GM19452 (cell line): ENCODE measurements around the gene AKAP10.
"Not testable (repeated sequence)": the region's sequence is repeated elsewhere in the genome, so short reads cannot be mapped to it uniquely, and the experiment has no call there.

Source experiments
- ATAC-seq: cut with Tn5 transposase; IDR thresholded peaks from one replicate; pipeline ENCODE4 v1.9.1; 2021; ENCODE audit not compliant: unreplicated experiment

AKAP10 gene

GRCh38 chr17:19977293-19978208, at the start of gene AKAP10:
Gene AKAP10 (minus strand): TSS chr17:19977828. CDS start chr17:19977679, 149 bp downstream.
- peak; percentile 75 for ATAC-seq

GRCh38 chr17:20026960-20027359, 49.3 kb upstream of the AKAP10 start:
- ATAC-seq, result no peak

GRCh38 chr17:20022701-20023100, 45.1 kb upstream of the AKAP10 start:
- ATAC-seq, result no peak

GRCh38 chr17:20016475-20016992, 38.9 kb upstream of the AKAP10 start:
- not testable (repeated sequence) for ATAC-seq

- ATAC-seq, result no peak
Observed at GRCh38 chr17:20012017-20012536, 34.4 kb upstream of the AKAP10 start.

- ATAC-seq, result no peak
Observed at GRCh38 chr17:20010936-20011335, 33.3 kb upstream of the AKAP10 start.

- ATAC-seq, result no peak
Observed at GRCh38 chr17:20010099-20010863, 32.7 kb upstream of the AKAP10 start.

- peak; percentile 98 for ATAC-seq
Observed at GRCh38 chr17:20009302-20010098, 31.9 kb upstream of the AKAP10 start, which contains the start of gene SPECC1. Gene SPECC1 (plus strand): TSS chr17:20009359. CDS start chr17:20096652, 87,293 bp downstream.

GRCh38 chr17:20009052-20009301, 31.3 kb upstream of the AKAP10 start:
- ATAC-seq, result peak; percentile 30

GRCh38 chr17:20008242-20009051, 30.8 kb upstream of the AKAP10 start:
- no peak for ATAC-seq

GRCh38 chr17:19996502-19996901, 18.9 kb upstream of the AKAP10 start:
- no peak for ATAC-seq

- ATAC-seq, result no peak
Observed at GRCh38 chr17:19996086-19996485, 18.5 kb upstream of the AKAP10 start.

GRCh38 chr17:19992803-19993713, 15.4 kb upstream of the AKAP10 start:
- peak; percentile 85 for ATAC-seq

GRCh38 chr17:19991252-19991885, 13.7 kb upstream of the AKAP10 start:
- ATAC-seq, result no peak

GRCh38 chr17:19987897-19988296, 10.3 kb upstream of the AKAP10 start:
- ATAC-seq, result no peak

GRCh38 chr17:19986941-19987861, 9.6 kb upstream of the AKAP10 start:
- no peak for ATAC-seq
